Activated CD4-positive, alpha-beta T cell treated with anti-CD3 and anti-CD28 coated beads, Interleukin-2, amount 50 U/mL, for 48 hours (primary cell): ENCODE measurements around the gene PIGS.

Experiments
- DNase-seq, 2 experiments: peaks; one replicate each; pipeline ENCODE4 v3.0.0-alpha.2; 2020

Gene PIGS

GRCh38 chr17:28505986-28506665 is 65.2 kb downstream of the PIGS start, which contains the start of gene FOXN1:
TSS of gene FOXN1 (plus strand) at chr17:28506348. CDS start at chr17:28523970, 17,622 bp downstream.
- DNase-seq = no peak

GRCh38 chr17:28503420-28503819 is 67.9 kb downstream of the PIGS start:
- no peak for DNase-seq
